Osteocyte (in vitro differentiated cells): ENCODE results near the gene SLC38A8. TPM values are rescaled to one million over a fixed set of nuclear protein-coding genes. Genes with fewer than 3 reads are reported as not detected.

Experiments
- DNase-seq: peaks from one replicate; pipeline ENCODE4 v3.0.0; 2021; ENCODE audit warnings: mixed read lengths; ENCODE audit not compliant: unreplicated experiment; ENCODE audit errors: extremely low spot score
- H3K27ac Mint-ChIP-seq: one replicate; pipeline ENCODE4 v1.8.0; 2021; ENCODE audit warnings: mild to moderate bottlenecking, mixed read lengths; ENCODE audit not compliant: unreplicated experiment
- H3K27me3 Mint-ChIP-seq: one replicate; pipeline ENCODE4 v1.8.0; 2021; ENCODE audit warnings: mixed read lengths; ENCODE audit not compliant: unreplicated experiment
- H3K36me3 Mint-ChIP-seq: one replicate; pipeline ENCODE4 v1.8.0; 2021; ENCODE audit warnings: mixed read lengths; ENCODE audit not compliant: unreplicated experiment
- H3K4me1 Mint-ChIP-seq: one replicate; pipeline ENCODE4 v1.8.0; 2021; ENCODE audit warnings: mixed read lengths; ENCODE audit not compliant: unreplicated experiment
- H3K4me3 Mint-ChIP-seq: one replicate; pipeline ENCODE4 v1.8.0; 2021; ENCODE audit warnings: mild to moderate bottlenecking, moderate library complexity, mixed read lengths; ENCODE audit not compliant: unreplicated experiment
- H3K9me3 Mint-ChIP-seq: one replicate; pipeline ENCODE4 v1.8.0; 2021; ENCODE audit warnings: mixed read lengths; ENCODE audit not compliant: unreplicated experiment
- CTCF ChIP-seq: fragments of 200-600 bp; sonication (generic); IDR thresholded peaks from 2 replicates; pipeline ENCODE4 v1.5.0; 2021; ENCODE audit warnings: antibody characterized with exemption, mild to moderate bottlenecking, moderate library complexity
- total RNA-seq: library from RNA; stranded (reverse); gene quantifications from 2 replicates; pipeline ENCODE4 v1.2.1, GENCODE V29; 2021

SLC38A8 gene
- total RNA-seq, 1 donor from 2014 or later = not detected

GRCh38 chr16:83963277-83964119, 79.1 kb downstream of the SLC38A8 start:
- H3K36me3 Mint-ChIP-seq = no peaks in the 10 kb centered on the region
- no peak overlapping the region for H3K27ac Mint-ChIP-seq
- no peak overlapping the region for H3K4me3 Mint-ChIP-seq
- no peaks in the 10 kb centered on the region for H3K9me3 Mint-ChIP-seq
- TF ChIP-seq CTCF = no peak
- DNase-seq = no peak
- no peaks in the 10 kb centered on the region for H3K27me3 Mint-ChIP-seq
- peaks cover 1% of the 10 kb centered on the region for H3K4me1 Mint-ChIP-seq

- Mint-ChIP-seq H3K9me3 (no peaks in the 10 kb centered on the region), H3K4me3 (no peak overlapping the region), H3K4me1 (no peaks in the 10 kb centered on the region), H3K36me3 (no peaks in the 10 kb centered on the region), H3K27me3 (no peaks in the 10 kb centered on the region), H3K27ac (no peak overlapping the region)
- no peak for DNase-seq
- TF ChIP-seq CTCF = no peak
Observed at GRCh38 chr16:83961591-83961990, 81.0 kb downstream of the SLC38A8 start.

- Mint-ChIP-seq H3K4me1 (no peaks in the 10 kb centered on the region), H3K27me3 (no peaks in the 10 kb centered on the region), H3K9me3 (no peaks in the 10 kb centered on the region), H3K4me3 (no peak overlapping the region), H3K36me3 (no peaks in the 10 kb centered on the region), H3K27ac (no peak overlapping the region)
- no peak for DNase-seq
- TF ChIP-seq CTCF = no peak
Observed at GRCh38 chr16:83960521-83961249, 81.9 kb downstream of the SLC38A8 start.

Other genes starting within 250 kb of the SLC38A8 start
- gene HSBP1, start 234.8 kb downstream of the SLC38A8 start, total RNA-seq = 87.6 and 96.9 TPM in 2 replicates
- gene MLYCD, start 143.7 kb downstream of the SLC38A8 start, total RNA-seq = 5.2 and 5.3 TPM in 2 replicates
- gene OSGIN1, start 89.6 kb downstream of the SLC38A8 start, total RNA-seq = 1.2 and 1.3 TPM in 2 replicates
- 0.21 TPM in 1 of 2 replicates, not detected in the other for gene NECAB2, start 74.6 kb downstream of the SLC38A8 start, total RNA-seq
- 130 and 136 TPM in 2 replicates for gene MBTPS1, start 74.1 kb upstream of the SLC38A8 start, total RNA-seq
- gene HSDL1, start 102.4 kb upstream of the SLC38A8 start, total RNA-seq = 18.0 and 20.7 TPM in 2 replicates
- not detected in 2 replicates for gene DNAAF1, start 102.5 kb upstream of the SLC38A8 start, total RNA-seq
- 46.1 and 47.9 TPM in 2 replicates for gene TAF1C, start 144.3 kb upstream of the SLC38A8 start, total RNA-seq
- not detected in 2 replicates for gene ADAD2, start 148.4 kb upstream of the SLC38A8 start, total RNA-seq
- not detected in 2 replicates for gene KCNG4, start 197.2 kb upstream of the SLC38A8 start, total RNA-seq